Endometrium (tissue), 2 donors: ENCODE data around the gene CTIF.

Source experiments
- FAIRE-seq: peaks from 2 replicates; lab custom pipeline; 2012; peaks lifted over from hg19 to GRCh38; lab: Jason Lieb, UNC
- donor health status: control.
- donor health status: control.

Gene CTIF

DNA sequence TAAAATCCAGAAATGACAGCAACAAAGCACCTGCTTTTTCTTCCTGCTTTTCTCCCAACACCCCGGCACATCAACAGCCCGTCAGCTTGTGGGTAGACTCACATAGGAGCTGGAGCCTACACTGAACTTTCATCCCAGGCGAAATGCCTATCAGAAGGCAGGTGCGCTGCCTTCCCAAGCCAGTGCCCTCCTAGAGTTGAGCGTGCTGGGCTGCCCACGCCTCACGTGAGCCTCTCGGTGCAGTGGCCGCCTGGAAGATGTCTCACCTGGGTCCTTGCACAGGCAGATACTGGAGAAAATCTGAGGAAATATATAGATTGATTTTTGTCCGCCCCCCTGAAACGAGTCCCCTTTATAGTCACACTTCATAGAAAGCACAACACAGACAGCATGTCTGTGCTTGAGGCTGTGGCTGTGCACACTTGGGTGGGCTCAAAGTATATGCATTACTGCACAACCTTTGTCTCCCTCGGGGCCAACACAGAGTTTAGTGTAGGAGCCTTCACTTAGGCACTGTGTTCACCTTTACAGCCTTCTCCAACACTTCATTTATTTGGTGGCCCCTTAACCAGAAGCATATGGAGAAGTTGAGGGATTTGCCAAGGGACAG lies 299.4 kb downstream of the CTIF start:
- FAIRE-seq = no peak

DNA sequence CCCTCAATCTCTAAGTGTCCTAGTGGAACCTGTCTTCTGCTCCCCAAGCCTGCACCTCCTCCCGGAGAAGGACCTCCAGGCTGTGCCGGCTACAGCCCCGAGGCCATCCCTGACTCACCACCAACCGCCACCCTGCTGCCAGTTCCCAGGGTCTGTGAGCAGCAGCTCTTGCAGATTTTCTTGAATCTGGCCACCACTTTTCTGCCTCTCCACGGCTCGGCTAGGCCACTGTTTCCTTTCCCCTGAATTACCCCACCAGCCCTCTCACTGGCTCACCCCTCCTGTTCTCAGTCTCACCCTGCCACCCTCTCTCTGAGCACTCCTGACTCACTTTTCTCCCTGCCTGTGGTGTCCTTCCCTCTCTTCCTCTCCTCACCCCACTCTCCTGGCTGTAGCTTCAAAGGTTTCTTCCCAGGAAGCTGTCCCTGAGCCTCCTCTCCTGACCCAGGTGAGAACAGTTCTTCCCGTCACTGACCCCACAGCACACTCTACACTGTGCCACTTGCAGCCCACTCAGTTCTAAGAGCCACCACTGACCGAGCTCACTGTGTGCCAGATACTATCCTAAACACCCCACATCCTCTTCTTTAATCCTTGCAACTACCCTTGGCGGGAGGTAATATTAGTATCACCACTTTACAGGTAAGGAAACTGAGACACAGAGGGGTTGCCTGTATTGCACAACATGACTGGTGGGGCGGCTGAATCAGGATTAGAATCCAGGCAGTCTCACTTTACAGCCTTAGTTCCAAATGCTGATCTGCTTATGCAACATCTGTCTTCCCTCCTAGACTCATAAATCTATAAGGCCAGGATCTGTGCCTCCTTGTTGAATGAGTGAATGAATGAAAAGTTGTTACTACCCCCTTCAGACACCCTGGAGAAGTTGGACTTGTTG lies 300.3 kb downstream of the CTIF start:
- no peak for FAIRE-seq

DNA sequence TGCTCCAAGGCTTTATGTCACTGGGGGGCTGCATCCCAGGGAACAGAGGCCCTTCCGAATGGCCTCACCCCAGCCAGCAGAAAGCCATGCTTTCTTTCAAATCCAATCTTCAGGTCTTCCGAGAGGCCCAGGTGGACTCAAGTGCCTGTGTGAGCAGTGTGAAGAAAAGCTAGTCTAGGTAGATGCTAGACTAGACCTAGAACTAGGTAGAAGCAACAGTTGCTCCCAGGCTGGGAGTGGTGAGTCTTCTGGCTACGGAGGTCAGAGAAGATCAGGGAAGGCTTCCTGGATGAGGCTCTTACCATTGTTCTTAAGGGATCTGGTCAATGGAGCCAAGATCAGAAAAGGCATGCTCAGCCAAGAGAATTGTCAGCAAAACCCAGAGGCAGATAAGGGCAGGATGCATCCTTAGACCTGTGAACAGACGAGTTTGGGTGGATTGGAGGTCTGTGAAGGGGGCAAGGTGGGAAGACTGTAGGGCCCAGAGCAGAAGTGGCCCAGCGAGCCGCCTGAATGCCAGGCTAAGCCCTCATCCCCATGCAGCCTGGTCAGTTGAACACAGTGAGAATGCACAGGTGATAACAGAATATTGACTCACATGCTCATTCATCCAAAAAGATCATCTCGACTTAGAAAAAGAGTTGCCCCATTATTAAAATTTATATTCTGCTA lies 301.1 kb downstream of the CTIF start:
- no peak for FAIRE-seq

DNA sequence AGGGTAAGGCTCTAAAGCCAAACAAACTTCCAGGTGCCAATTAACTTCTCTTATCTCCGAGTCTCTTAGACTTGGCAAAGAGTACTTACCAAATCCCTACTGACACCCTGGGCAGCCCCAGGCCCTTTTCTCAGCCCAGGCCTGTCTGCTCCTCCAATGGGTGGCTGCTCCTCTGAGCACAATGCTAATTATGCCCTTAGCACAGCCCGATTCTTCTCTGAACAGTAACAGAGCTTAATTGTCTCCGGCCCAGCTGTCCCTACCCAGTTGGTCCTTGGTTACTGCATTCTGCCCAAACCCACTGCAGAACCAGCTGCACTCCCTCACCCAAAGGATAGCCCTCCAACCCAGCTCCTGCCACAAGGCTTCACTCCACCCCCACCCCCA lies 301.7 kb downstream of the CTIF start:
- no peak for FAIRE-seq

DNA sequence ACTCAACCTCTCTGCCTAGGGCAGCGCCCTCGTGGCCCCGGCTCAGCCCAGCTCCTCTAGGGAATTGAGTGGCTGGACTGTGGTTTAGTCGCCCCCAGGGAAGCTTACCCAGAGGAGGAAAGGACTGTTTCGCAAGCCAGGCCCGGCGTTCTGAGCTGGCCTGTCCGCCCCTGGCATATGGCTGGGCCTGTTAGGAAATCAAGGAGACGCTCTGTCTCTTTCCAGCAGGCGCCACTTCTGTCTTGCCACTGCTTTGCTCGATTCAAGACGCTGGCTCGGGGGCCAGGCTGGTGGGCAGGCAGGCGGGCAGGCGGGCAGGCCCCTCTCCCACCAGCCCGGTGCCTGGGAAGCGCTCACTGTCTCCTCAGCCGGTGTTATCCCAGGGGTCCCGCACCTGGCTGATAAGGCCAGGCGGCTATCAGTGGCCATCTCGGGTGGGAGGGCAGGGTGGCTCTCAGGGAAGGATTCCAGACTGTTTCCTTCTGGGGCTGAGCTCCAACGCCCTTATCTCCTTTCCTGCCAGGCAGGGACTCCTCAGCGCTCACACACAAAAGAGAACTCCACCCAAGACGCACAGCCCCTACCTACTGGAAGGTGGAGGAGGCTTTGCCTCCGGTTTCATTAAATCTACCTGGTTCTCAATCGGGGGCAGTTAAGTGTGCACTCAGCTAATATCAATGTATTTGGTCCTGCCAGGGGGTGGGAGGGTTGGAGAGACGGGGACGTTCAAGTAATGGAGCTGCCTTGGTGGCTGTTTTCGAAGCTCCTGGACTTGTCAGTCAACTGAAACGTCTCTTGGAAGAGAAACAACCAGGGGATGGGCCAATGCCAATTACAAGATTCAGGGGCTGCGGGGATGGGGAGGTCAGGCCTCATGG lies 302.8 kb downstream of the CTIF start:
- no peak for FAIRE-seq

DNA sequence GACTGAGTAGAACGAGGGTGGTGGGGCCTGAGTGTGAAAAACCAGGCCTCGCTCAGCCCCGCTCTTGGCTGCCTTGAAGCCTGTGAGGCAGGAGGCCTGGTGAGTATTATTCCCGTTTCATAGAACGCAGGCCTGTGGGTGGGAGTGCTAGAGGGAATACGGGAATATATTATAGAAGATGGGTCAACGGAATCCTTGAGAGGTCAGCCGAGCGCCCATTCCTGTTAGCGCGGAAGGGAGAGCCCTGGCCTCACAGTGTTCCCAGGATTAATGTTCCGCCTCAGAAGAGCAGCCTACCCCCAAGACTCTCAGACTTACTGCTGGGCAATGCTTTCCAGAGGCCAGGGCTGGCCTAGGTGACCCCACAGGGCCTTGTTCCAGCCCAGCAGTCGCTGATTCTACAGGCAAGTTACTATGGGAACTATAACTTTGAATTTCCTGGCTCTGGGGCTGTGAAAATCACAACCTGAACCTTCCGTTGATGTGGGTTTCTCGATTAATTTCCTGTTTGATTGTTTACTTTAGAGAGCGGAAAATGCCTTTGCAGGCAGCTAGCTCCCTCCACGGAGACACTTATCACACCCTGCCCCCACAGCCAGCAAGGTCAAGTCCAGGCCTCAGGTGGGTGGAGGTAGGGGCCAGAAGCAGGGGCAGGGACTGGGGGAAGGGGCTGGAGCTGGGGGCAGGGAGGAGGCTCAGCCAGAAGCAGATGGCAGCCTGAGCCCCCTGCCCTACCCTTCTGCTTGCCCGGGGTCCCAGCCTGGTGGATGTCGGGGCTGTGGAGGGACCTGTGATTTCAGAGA lies 303.6 kb downstream of the CTIF start:
- FAIRE-seq = no peak

DNA sequence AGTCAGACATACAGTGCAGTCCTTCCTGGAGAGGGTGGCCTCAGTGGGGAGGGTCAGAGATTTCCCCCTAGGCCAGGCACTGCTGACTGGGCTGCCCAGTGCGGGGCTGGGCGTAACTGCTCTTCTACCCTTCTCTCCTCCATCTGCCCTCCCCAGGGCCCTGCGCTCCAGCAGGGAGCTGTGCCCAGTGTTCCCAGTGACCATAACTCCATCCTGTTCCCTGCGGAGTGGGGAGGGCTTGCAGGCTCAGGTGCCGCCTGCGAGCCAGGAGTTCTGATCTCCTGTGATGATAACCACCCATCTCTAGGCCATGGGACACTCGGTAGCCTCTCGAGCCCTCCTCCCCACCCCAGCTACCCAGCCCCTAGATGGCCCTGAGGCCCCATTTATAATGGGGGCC lies 304.3 kb downstream of the CTIF start:
- no peak for FAIRE-seq

DNA sequence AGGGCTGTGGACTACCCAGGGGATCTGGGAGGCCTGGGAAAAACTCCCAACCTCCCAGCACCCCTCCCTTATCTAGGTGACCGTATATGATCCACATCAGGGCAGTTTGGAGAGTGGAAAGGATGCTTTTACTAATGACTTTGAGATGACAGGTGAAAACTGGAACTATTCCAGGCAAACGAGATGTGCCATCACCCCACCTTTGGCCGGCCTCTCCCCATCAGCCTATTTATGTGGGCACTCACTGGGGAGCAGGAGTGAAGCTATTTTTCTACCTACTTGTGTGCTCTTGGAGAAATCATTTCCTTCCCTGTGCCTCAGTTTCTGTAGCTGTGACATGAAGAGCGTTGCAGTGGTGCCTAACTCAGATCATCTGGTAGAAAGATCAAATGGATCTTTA lies 304.8 kb downstream of the CTIF start:
- FAIRE-seq = no peak

DNA sequence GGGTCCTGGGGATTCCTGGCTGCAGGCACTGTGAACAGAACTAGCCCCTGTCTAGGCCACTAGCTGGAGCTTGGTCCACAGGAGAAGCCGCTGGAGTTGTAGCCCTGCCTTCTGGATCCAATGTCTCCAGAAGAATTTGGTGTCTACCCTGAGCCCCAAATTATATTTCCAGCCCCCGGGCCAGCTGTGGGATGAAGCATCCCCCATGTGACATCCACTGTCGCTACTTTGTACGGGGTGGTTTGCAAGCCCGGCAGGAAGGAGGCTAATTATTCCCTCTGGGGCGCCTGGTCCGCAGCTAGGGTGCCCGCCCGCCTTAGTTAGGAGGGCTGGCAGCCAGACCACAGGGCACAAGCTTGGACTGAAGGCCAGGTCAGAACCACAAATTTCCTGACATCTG lies 305.4 kb downstream of the CTIF start:
- FAIRE-seq = no peak

DNA sequence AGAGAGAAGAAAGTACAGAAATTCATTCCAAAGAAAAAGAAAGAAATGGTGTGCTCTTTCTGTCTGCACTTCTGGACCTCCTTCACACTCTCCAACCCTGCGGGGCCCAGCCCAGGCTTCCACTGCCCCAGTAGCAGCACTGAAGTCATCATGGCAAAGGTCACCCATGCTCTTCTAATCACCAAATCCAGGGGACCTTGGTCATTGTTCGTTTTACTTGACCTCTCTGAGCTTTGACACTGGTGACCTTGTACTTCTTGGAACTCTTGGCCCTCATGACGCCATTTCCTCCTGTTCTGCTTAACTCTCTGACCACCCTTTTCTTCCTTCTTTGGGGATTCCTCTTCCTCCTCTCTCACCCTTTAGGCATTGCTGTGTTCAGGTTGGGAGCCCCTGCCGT lies 306.3 kb downstream of the CTIF start:
- no peak for FAIRE-seq

DNA sequence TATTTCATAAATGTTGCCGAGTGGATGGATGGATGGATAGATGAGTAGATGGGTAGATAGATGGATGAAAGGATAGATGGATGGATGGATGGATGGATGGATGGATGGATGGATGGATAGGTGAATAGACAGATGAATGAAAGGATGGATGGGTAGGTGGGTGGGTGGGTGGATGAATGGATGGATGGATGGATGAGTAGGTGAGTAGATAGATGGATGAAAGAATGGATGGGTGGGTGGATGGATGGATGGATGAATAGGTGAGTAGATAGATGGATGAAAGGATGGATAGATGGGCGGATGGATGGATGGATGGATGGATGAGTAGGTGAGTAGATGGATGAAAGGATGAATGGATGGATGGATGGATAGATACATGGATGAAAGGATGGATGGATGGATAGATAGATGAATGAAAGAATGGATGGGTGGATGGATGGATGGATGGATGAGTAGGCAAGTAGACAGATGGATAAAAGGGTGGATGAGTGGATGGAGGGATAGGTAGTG lies 307.6 kb downstream of the CTIF start:
- no peak for FAIRE-seq

DNA sequence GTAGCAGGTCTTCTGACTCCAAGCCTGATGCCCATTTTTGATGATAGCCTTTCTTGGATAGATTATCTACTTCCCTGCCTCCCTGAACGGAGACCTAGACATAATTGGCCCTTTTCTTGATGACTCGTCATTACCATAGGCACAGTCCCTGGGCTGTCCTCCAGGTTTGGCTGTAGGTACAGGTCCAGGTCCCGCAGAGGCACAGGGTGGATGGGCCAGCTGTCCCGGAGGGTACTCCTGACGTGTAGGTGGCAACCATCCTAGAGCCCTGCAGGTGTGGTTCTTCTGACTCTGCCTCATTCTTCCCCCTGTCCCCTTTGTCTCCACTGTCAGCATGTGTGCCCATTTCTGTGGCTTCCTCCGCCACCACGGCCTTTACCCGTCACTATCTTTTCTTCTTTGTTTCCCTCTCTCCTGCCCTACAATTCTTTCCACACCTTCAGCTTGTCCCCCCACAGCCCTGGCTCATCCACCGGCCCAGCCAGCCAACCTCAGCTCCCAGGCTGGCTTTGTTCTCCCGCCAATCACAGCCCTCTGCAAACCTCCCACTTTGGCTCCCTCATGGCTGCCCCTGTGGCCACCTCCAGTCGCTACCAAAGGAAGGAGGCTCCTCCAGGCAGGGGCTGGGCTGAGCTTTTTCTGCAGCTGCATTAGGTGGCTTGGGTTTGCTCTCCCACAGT lies 309.1 kb downstream of the CTIF start:
- FAIRE-seq = no peak

DNA sequence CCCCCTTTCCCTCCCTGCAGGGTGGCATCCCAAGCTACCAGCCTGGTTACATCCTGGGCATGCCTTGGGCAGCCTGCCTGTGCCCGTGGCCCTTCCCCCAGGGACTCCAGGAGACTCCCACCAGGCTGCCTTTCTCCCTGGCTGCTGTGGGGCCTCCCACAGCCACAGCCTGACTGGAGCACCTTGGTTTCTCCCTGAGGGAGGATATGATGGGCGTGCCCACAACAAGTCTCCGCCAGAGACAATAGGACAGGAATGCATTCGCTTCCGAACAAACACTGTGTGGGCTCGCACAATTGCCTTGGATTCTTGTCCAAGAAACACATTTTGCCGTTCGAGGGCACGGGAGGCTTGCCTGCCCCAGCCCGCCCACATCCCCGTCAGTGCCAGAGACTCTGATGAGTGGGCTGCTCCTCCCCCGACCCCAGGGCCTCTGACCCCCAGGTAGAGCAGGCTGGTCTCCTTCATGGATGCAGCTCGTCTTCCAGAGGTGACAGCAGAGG lies 309.9 kb downstream of the CTIF start:
- no peak for FAIRE-seq

DNA sequence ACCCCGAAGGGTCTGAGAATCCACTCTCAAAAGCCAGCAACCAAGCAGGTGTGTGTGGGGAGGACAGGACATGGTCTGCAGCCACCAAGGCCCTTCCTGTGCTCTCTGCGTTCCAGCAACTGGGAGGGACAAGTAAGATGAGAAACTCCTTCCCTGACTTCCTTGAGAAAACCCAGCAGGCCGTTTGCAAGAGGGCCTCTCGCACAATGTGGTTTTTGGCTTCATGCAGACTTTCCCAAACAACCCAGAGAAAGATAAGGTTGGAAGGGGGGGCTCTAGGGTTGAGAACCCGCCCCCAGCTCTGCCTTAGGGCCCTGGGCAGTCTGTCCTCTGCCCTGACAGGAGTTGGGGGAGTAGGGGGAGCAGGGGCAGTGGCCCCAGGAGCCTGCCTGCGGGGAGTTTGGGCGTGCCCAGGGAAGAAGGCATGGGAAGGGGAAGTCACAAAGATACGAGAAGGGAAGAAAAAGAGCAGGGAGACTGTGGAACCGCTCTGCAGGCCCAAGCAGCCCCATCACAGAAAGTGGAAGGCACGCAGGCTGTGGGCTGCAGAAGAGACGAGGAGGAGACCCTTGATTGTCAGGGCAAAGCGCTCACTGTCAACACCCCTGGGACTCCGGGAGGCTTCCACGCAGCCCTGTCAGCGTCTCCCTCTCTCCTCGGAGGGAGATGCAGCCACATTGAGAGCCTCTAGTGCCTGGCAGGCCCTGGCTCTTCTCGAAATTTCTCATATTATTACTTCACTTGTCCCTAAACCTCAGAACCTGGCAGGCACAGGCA lies 312.2 kb downstream of the CTIF start:
- no peak for FAIRE-seq

DNA sequence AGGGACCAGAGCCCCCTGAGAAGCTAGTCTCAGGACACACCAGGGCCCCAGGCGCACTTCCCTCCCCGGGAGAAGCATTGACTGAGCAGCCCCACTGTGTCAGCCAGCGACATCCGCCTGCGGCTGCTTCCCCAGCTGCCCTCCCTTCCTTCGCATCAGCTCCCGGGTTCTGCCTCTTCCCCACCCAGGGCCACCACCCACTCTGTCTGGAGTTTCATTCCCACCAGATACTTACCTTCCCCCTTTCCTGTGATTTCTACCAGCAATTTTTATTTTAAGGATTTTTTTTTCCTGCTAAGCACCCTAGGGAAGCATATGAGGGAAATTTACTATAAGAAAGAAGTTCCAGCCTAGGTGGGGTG lies 312.7 kb downstream of the CTIF start:
- no peak for FAIRE-seq

DNA sequence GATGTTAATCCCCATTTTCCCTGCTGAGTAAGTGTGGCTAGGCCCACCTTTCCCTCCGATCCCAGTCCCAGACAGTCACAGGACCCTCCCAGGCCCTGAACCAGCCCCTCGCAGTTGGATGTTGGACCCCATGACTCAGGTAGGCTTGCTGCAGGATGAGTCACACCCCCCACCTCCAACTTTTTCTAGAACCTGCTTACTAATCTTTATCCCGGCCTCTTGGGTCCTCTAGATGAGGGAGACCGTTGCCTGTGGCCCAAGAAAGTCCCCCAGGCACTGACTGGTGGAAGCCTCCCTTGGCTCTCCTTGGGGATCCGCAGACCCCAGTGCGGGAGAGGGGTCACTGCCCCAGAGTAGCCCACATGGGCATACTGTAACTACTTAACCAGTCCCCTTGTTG lies 313.5 kb downstream of the CTIF start:
- no peak for FAIRE-seq

DNA sequence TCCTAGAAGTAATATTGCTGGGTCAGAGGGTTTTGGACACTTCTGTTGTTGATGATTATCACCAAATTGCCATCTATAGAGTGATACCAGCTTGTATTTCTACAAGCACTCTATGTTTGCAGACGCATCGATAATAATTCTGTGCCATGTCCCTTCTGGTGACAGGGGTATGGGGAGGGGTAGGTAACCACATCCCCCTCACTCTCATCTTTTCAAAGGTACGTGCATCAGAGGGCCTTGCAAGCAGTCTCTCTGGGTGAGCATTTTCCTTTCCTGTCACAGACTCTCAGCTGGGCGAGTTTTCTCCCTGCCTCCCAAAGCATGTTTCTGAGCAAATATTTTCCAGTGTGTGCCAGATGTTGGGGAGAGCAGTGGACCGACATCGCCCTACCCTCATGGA lies 314.0 kb downstream of the CTIF start:
- no peak for FAIRE-seq

DNA sequence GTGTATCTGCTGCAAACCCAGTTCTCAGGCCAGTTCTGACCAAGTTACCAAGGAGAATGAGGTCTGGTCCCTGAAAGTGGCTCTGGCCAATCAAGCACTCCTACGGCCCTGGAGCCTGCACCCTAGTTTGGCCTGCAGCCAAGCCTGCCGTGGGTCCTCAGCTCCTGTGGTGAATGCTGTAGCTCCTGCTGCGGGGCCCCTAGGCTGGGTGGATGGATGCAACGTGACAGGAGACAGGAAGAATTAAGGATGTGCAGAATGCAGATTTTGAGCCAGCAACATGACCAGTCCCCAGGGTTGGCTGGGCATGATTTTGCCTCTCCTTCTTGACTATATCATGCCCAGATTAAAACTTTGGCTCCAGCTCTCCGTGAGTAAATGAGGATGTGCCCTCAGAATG lies 314.8 kb downstream of the CTIF start:
- no peak for FAIRE-seq

DNA sequence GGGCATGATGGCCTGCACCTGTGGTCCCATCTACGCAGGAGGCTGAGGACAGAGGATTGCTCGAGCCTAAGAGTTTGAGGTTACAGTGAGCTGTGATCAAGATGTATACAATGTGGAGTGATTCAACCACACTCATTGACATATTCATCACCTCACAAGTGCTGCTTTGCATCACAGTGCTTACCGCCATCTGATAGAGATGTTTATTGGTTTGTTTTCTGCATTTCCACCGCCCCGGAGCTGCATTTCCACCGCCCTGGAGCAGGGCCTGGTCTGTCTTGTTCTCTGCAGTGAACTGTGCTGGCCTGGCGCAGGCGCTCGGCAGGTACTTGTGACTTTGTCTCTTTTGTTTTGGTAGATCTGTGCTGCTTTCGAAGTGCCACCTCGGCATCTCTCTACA lies 315.9 kb downstream of the CTIF start:
- FAIRE-seq = no peak
